Measurements from ENCODE around the gene SEPTIN7. TPM values are rescaled to one million over a fixed set of nuclear protein-coding genes. Genes with fewer than 3 reads are reported as not detected.

Gene SEPTIN7
- total and polyA plus RNA-seq, 10 donors = 184 to 243 (median 216) TPM

- no peak overlapping the region for H3K27ac ChIP-seq
- no peaks in the 10 kb centered on the region for H3K9me3 ChIP-seq
- H3K4me1 ChIP-seq = peaks cover 0 to 9% (median 4%) of the 10 kb centered on the region in 6 donors
- TF ChIP-seq, protein P1, sequence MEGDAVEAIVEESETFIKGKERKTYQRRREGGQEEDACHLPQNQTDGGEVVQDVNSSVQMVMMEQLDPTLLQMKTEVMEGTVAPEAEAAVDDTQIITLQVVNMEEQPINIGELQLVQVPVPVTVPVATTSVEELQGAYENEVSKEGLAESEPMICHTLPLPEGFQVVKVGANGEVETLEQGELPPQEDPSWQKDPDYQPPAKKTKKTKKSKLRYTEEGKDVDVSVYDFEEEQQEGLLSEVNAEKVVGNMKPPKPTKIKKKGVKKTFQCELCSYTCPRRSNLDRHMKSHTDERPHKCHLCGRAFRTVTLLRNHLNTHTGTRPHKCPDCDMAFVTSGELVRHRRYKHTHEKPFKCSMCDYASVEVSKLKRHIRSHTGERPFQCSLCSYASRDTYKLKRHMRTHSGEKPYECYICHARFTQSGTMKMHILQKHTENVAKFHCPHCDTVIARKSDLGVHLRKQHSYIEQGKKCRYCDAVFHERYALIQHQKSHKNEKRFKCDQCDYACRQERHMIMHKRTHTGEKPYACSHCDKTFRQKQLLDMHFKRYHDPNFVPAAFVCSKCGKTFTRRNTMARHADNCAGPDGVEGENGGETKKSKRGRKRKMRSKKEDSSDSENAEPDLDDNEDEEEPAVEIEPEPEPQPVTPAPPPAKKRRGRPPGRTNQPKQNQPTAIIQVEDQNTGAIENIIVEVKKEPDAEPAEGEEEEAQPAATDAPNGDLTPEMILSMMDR (IDR thresholded peaks at IDR 0.05 in 8 of 11, conservative IDR thresholded peaks at IDR 0.05 in 3 of 11) = no peak
- no peak for DNase-seq
- no peaks in the 10 kb centered on the region for H3K27me3 ChIP-seq (replicated peaks in 1 of 7)
- intact Hi-C loops (cut with DNase I; ENCODE audit: low total_unique reads) = no loop called here
- H3K36me3 ChIP-seq = no peaks in the 10 kb centered on the region
- H3K4me3 ChIP-seq = no peak overlapping the region
- 77 to 87% (median 81%) methylated on average over 7 of the region's 7 CpGs for WGBS, 5 donors
These were observed 40.6 kb upstream of the SEPTIN7 start for GRCh38 chr7:35760143-35760745.

GRCh38 chr7:35761871-35762677 is 38.8 kb upstream of the SEPTIN7 start:
- Histone ChIP-seq H3K4me3 (no peak overlapping the region), H3K27me3 (replicated peaks in 1 of 7) (no peaks in the 10 kb centered on the region), H3K4me1 (peaks cover 0 to 9% (median 4%) of the 10 kb centered on the region in 6 donors), H3K36me3 (no peaks in the 10 kb centered on the region), H3K27ac (peak overlapping the region in 5 of 8 donors; percentile 3 to 41 (median 27)), H3K9me3 (peaks cover 0 to 3% (median 0%) of the 10 kb centered on the region in 8 donors)
- TF ChIP-seq, protein P1 (IDR thresholded peaks at IDR 0.05 in 8 of 11, conservative IDR thresholded peaks at IDR 0.05 in 3 of 11) = no peak
- TF ChIP-seq POLR2AphosphoS5 (IDR thresholded peaks at IDR 0.05) (no peak), POLR2A (IDR thresholded peaks at IDR 0.05) (no peak)
- DNase-seq = no peak
- whole genome bisulfite sequencing, 5 donors = 55 to 77% (median 65%) methylated on average over 4 of the region's 4 CpGs
- intact Hi-C loops (cut with DNase I; ENCODE audit: low total_unique reads) = no loop called here

DNA sequence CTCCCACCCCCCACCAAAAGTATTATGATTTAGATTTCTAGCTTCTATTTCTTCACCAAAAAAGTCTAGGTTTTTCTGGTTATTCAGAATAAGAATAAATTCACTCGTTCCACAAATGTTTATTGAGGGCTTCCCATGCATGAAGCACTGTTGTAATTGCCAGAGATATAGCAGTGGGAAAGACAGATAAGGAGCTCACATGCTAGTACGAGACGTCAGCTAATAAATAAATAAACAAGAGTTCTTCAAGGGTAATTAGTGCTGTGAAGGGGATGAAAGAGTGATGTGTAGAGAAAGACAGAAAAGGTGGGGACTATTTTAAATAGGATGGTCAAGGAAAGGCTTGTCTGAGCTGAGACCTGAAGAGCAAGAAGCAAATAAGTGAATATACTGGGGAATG is 38.1 kb upstream of the SEPTIN7 start:
- TF ChIP-seq, protein P1 (IDR thresholded peaks at IDR 0.05 in 8 of 11, conservative IDR thresholded peaks at IDR 0.05 in 3 of 11) = no peak
- TF ChIP-seq POLR2A (IDR thresholded peaks at IDR 0.05) (no peak), POLR2AphosphoS5 (IDR thresholded peaks at IDR 0.05) (no peak)
- 77 to 94% (median 85%) methylated on average over 3 of the region's 3 CpGs for WGBS, 5 donors
- intact Hi-C loops (cut with DNase I; ENCODE audit: low total_unique reads) = no loop called here
- DNase-seq = no peak
- peaks cover 0 to 9% (median 4%) of the 10 kb centered on the region in 6 donors for H3K4me1 ChIP-seq
- H3K4me3 ChIP-seq = no peak overlapping the region
- H3K27ac ChIP-seq = peak overlapping the region in 4 of 8 donors; percentile 3 to 41 (median 26)
- no peaks in the 10 kb centered on the region for H3K27me3 ChIP-seq (replicated peaks in 1 of 7)
- H3K36me3 ChIP-seq = no peaks in the 10 kb centered on the region
- peaks cover 0 to 5% (median 0%) of the 10 kb centered on the region in 8 donors for H3K9me3 ChIP-seq

DNA sequence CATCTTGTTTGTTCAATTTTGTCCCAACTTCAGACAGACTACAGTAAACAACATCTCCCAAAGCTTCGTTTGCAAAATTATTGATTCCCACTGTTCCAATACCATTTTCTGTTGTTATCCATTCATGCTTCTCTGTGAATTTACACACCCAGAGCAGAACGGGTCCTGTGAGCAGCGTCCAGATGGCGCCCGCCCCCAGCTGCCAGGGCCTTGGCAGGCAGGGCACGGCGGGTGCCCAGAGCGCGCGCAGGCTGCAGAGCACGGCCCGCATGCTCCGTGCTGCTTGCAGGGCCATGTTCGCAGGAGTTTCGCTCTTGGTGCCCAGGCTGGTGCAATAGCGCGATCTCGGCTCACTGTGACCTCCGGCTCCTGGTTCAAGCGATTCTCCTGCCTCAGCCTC is 32.5 kb upstream of the SEPTIN7 start:
- no peak for DNase-seq
- no peak for TF ChIP-seq POLR2A (IDR thresholded peaks at IDR 0.05)
- no peak for TF ChIP-seq POLR2AphosphoS5 (IDR thresholded peaks at IDR 0.05)
- TF ChIP-seq, protein P1 (IDR thresholded peaks at IDR 0.05 in 8 of 11, conservative IDR thresholded peaks at IDR 0.05 in 3 of 11) = no peak
- peaks cover 0 to 5% (median 0%) of the 10 kb centered on the region in 8 donors for H3K9me3 ChIP-seq
- intact Hi-C loops (cut with DNase I; ENCODE audit: low total_unique reads) = no loop called here
- 95 to 99% (median 98%) methylated on average over 20 of the region's 20 CpGs for WGBS, 5 donors
- H3K27ac ChIP-seq = no peak overlapping the region
- no peaks in the 10 kb centered on the region for H3K27me3 ChIP-seq (replicated peaks in 1 of 7)
- no peak overlapping the region for H3K4me3 ChIP-seq
- H3K36me3 ChIP-seq = no peaks in the 10 kb centered on the region
- no peaks in the 10 kb centered on the region for H3K4me1 ChIP-seq

Measured in spleen (tissue), 11 donors.